Stimulated activated CD8-positive, alpha-beta memory T cell treated with anti-CD3 and anti-CD28 coated beads, Interleukin-7, amount 100 ng/mL, for 1 hour (primary cell): ENCODE results near the gene KRTCAP2.
A peak's percentile ranks its signal among the peaks of the same experiment; 100 is the strongest.
"Not testable (repeated sequence)": the region's sequence is repeated elsewhere in the genome, so short reads cannot be mapped to it uniquely, and the experiment has no call there.

Experiments used
- DNase-seq, 2 donors: peaks; one replicate each; pipeline ENCODE4 v3.0.0-alpha.2; 2020; ENCODE audit warnings: low read depth in 2 of 2

Gene KRTCAP2

DNA sequence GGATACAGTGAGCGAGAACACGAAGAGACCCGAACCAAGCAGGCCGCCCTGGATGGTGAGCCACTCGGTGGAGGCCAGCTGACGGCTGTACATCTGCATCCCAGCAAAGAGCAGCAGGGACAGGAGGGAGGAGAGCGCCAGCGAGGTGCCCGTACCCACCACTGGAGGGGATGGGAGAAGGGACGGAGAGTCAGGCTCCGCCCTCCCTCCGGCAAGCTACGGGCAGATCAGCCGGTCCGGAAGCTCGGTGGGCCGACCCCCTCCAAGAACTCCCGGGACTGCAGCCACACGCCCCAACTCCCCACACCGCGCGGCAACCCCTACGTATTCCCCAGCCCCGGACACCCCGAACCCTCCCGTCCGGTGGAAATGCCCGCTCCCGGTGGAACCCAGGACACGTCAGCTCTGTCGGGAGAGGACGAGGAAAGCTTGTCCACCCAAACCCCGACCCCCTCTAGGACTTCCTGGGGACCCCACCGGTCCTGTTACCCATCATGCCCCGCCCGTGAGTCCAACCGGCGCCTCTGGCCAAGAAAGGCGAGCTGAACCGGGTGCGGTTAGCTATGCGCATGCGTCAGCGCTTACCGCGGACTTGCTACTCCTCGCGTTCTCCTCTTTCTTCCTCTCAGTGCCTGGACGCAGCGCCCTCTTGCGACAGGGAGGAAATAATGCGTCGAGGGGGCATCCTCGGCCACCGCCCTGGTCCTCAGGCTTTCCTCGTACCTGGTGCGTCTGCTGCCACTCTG, at the start of gene KRTCAP2:
Gene KRTCAP2, minus strand, starts transcription at position 573 of the 746 bp plus-strand sequence. Its CDS starts 80 bp downstream, at position 493.
- peak; percentile 86 to 88 for DNase-seq

- DNase-seq, result not testable (repeated sequence)
These were observed 47.3 kb upstream of the KRTCAP2 start for GRCh38 chr1:155220211-155220965.

DNA sequence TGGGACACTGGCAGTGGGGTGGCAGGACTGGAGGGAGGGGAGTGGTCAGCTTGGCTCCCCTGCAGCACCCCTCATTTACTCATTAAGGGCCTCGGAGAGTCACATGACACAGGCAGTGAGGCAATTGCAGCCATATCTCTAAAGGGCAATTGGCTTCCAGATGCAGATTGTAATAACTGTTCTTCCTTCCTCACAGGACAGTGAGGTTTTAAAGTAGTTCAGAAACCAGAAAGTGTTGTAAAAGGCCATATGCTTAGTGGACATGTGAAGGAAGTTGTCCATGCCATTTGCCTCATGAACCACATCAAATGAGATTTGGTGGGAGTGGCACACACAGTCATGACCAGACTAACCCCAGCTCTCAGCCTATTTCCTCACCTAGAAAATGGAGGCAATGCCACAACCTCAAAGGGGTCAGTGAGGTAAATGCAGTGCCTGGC, 46.5 kb upstream of the KRTCAP2 start:
- DNase-seq, result no peak

DNA sequence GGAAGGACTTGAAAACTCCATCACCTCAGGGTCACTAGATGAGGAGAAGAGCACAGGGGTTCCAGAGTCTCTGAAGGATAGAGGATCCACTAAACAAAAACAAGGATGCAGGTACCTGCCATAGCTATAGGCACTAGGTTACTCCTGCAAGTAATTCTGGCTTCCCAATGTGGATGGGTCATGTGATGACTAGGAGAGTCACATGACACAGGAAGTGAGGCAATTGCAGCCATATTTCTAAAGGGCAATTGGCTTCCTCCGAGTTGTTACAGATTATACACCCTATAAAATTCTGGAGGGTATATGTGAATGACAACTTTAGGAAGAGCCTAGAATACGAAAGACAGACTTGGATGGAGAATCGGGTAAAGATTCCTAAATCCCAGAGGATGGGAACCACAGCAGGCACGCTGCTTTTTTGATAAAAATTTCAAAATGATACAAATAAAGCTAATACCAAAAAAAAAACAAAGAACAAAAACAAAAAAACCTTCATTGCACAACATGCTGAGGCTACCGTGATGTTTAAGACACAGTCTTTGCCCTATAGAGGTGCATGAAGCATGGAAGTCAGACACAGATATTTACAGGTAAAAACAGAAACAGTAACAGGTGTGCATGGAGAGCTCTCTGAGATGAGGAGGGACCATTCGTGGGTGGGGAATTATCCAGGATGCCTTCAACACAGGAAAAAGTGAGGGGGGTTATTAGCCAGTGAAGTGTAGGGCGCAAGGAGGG, 45.9 kb upstream of the KRTCAP2 start:
- no peak for DNase-seq

DNA sequence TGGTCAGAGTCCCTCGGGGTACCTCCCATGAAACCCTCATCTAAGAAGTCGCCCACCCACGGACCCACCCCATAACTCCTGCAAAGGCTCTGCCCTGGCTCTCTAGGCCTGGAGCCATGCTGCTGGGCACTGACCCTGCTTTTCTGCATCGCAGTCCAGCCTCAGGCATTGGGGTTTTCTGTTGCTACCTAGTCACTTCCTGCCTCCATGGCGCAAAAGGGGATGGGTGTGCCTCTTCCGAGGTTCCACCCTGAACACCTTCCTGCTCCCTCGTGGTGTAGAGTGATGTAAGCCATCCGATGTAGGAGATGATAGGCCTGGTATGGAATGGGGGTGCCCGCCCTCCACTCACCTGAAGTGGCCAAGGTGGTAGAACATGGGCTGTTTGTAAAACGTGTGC, 41.6 kb upstream of the KRTCAP2 start:
- DNase-seq, result not testable (repeated sequence)

DNA sequence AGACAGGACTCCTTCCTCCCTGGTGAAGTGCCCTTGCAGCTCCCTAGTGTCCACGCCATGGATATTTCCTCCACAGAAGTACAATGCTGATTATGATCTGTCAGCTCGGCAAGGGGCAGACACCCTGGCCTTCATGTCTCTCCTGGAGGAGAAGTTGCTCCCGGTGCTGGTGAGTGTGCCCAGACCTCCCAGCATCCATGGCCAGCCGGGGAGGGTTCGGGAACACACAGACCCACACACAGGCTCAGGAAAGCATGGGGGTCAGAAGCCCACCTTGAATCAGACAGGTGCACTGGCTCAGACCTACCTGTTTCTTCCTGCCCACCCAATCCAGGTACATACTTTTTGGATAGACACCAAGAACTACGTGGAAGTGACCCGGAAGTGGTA, 38.9 kb upstream of the KRTCAP2 start:
- not testable (repeated sequence) for DNase-seq

GRCh38 chr1:155211381-155212050, 38.4 kb upstream of the KRTCAP2 start:
- DNase-seq, result not testable (repeated sequence)

DNA sequence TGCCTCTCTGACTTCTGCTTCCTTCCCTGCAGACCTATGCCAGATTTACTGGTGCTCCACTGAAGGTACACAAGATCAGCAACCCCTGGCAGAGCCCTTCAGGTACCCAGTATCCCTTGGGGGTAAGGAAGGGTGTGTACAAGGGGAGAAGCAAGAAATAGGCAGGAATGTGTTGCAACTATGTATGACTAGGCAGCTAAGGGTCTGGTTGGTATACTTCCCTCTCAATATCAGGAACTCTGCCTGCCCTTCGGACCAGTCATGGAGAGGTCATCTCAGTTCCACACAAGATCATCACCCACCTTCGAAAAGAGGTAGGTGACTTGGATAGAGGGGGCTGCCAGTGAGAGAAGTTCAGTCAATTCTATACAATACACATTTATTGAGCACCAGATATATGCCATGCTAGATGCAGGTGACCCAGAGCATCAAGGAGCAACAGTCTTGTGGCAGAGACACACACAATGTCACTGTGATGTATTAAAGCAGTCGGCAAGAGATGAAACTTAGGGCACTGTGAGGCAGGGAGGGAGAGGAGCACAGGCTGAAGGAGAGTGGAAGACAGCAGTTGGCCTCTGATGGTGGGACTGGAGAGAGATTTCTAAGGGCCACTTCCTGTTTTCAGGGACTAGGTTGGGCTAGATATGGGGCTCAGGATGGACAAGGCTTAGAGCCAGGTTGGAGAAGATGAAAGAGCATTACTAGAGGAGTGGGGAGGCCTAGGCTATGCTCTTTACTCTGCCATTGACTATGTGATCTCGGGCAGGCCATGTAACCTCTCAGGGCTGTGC, 37.4 kb upstream of the KRTCAP2 start:
- DNase-seq, result no peak

- DNase-seq, result no peak
These were observed 36.2 kb upstream of the KRTCAP2 start for GRCh38 chr1:155209312-155209721.

DNA sequence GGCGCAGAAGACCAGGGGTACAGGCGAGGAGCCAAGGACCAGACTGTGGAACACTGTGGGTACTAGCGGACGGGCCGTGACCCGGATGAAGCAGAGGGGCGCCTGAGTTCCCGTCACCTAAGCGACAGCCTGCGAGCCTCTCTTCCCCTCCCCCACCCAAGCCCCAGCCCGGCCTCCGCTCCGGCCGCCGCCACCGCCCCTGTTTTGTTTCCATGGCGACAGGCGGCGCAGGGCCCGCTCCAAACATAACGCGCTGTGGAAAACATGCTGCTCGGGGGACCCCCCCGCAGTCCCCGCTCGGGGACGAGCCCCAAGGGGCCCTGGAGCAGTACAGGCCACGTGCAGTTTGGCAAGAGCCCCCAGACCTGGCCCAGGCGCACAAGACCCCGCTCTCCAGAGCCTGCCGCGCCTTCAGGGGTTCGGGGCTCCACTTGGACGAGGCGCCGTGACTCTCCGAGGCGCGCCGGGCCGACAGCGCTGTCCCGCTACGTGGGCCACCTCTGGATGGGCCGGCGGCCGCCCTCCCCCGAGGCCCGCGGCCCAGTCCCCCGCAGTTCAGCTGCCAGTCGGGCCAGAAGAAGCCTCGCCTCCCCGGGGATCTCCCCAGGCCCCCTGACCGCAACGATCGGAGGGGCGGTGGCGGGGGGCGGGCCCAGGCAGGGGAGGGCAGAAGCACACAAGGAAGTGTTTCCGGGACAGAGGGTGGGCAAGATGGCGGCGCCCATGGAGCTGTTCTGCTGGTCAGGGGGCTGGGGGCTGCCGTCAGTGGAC, 35.6 kb upstream of the KRTCAP2 start, which contains the start of gene MTX1:
Gene MTX1, plus strand, starts transcription at position 155 of the 771 bp plus-strand sequence. Its CDS starts 110 bp downstream, at position 265.
- DNase-seq, result peak; percentile 70 to 73

DNA sequence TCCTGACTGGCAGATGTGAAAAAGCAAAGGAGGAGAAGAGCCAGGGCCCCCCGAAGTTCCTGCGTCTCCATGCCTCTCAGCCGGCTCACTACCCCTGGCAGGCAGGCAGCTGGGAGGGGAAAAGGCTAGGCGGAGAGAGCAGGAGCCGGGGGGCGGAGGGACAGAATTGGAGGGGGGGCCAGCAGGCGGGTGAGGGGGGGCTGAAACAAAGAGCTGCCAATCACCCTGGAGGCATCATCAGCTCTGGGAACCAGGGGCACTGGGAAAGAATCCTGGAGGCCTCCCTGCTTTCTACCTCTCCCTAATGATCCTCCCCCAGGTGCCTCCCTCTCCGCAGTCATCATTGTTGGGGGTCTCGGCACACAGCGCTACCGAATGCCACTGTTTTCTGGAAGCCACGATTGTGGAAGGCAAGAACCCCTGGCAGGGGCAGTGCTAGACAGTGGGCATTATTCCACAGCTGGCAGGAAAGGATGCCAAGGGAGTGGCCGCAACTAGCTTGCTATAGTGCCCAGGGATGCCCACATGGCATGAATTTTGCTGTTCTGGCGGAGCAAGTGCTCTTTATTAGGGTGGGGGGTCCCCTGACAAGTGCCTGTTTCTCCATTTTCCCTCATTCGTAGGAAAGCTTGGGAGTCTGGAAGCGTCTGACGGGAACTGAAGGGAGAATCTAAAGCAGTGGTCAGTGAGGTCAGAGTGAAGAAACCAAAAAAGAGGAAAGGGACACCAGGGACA, 34.9 kb upstream of the KRTCAP2 start, which contains the start of gene THBS3:
Gene THBS3, minus strand, starts transcription at position 92 of the 735 bp plus-strand sequence. Its CDS starts 21 bp downstream, at position 71.
- DNase-seq, result no peak

GRCh38 chr1:155206891-155207805, 34.0 kb upstream of the KRTCAP2 start:
- DNase-seq, result peak; percentile 85 to 92

GRCh38 chr1:155205969-155206593, 33.0 kb upstream of the KRTCAP2 start:
- DNase-seq, result no peak

GRCh38 chr1:155205035-155205434, 31.9 kb upstream of the KRTCAP2 start:
- DNase-seq, result no peak

GRCh38 chr1:155202731-155203515, 29.8 kb upstream of the KRTCAP2 start:
- no peak for DNase-seq

DNA sequence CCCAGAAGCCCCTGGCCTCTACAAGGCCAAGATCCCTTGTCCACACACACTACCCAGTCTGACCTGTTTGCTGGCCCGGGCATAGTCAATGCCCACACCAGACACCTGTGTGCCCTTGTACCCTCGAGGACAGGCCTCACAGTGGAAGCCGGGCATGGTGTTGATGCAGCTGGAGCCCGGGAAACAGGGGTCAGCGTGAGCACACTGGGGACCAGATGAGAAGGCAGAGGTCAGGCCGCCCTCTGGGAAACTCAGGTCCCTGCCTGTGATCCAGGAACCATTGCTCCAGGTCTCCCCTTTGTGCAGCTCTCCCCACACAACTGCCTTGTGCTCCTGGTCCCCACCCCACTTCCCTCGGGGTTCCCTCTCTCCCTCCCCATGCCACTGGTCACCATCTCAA, 29.1 kb upstream of the KRTCAP2 start:
- DNase-seq, result no peak

DNA sequence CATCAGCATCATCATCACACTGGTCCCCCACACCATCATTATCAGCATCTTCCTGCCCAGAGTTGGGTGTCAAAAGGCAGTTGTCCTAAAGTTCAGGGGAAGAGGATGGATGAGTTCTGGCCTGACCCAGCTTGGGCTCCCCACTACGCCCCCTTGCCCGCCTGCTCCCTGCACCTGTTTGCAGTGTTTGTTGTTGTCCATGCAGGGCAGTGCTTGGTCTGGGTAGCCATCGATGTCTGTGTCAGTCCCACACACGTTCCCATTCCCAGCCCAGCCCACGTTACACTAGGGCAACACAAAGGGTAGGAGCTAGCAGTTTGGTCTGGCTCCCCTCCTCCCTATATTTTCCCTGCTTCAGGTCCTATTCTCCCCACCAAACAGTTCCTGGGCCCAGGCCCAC, 27.8 kb upstream of the KRTCAP2 start:
- DNase-seq, result no peak
